Measurements from ENCODE around the gene PAH.
"Not testable (repeated sequence)": the region's sequence is repeated elsewhere in the genome, so short reads cannot be mapped to it uniquely, and the experiment has no call there.

PAH gene

DNA sequence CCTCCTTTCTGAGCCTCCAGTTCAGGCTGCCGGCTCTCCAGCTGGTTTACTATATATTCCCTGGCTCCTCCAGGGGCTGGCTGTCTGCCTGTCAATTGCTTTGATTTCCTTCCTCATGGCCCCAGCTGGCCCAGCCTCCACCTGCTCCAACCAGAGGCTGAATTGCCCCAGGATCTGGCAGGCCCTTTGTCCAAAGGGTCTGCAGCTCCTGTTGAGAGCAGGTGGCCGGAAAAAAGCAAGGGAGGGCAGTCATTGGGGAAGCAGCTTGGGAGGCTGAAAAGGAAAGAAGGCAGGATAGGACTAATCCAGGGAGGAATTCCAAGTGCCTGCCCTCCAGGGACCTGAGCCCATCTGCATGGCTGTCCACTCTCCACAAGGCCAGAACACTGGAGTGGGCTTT is 25.3 kb downstream of the PAH start:
- DNase-seq (ENCODE audit: low read depth) = no peak

DNA sequence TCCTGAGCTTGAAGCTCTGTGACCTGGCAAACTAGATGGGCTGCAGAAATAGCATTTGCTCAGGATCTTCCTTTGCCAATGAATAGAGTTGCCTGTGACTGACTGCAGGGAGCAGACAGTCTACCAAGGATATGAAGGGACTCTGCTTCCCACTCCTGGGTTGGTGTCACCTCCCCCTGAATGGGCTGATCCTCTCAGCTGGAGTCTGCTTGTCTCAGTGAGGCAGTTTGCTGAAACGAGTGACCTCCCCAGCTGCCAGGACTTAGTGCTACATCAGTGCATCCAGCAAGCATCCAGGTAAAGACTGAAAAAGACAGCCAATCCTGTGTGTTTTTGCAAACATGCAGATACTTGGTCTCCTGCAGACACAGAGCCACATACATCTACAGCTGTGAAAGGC is 28.5 kb downstream of the PAH start:
- DNase-seq (ENCODE audit: low read depth) = no peak

DNA sequence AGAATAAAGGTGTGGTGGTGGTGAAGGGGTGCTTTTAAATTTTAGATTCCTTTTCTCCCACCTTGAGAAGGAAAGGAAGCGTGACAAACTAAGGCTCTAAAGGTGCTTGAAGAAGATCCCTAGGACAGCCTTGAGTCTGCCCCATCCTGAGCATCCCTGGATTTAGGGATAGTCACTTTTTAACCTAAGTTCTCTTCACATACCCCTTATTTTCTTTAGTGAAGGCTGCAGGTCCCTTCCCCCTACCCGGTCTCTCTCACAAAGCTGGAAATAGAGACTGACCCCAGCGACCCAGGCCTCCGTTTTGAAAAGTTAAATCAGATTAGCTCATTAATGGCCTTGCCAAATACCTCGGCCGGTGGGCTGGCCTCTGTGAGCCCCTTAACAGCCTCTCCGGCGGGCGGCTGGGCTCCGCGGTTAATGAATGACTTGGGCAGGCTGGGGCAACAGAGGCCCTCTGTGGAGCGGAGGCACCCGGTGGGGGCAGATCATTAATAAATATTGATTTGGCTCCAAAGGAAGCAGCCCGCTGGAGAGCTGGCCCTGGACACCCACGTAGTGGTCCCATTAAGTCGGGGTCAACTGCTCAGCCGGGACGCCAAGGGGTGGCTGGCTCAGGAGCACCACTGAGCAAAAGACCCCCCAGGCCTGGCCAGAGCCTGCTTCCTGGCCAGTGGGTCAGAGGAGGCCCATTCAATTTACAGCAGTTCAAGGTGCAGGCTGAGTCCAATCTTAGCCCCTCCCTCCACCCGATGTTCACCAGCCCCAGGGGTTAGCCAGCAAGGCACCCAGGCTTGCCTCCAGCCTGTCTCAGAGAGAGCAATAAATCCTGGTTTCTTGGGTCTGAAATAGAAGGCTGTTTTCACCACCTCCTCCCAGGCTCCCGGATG is 31.8 kb downstream of the PAH start:
- DNase-seq (ENCODE audit: low read depth) = no peak

DNA sequence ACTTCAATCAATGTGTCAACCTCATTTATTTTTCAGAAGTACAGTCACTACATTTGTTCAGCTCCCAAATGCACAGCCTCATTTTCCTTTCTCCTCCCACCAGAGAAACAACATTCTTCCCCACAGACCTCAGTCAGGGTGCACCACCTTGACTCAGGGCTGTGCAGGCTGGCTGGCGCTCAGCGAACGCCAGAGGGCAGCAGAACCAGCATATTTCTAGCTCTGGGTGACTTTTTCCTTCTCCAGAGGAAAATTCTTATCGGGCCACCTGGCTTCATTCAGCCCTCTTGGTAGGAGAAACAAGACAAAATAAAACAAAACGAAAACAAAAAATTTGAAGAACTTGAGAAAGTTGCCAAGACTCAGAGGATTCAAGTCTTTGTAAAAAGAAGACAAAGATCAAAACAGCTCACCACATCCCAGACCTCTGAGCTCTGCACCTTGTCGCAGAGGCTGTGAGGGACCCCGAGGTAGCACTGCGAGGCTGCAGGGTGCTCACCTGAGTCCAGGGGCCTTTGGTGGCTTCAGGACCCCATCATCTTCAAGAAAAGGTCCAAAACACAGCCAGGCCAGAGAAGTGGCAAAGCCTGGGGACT is 33.7 kb downstream of the PAH start:
- DNase-seq (ENCODE audit: low read depth) = no peak

DNA sequence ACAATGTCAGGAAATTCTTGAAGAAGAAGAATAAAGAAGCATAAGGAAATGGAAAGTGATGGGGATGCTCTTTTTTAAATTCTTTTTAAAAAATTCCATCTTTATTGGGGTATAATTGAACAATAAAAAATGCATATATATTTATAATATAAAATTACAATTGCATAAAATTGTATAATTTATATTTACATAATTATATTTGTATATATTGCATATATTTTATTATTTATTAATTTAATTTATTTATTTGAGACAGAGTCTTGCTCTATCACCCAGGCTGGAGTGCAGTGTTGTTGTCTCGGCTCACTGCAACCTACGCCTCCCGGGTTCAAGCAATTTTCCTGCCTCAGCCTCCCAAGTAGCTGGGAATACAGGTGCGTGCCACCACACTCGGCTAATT is 36.3 kb downstream of the PAH start:
- no peak for DNase-seq (ENCODE audit: low read depth)

DNA sequence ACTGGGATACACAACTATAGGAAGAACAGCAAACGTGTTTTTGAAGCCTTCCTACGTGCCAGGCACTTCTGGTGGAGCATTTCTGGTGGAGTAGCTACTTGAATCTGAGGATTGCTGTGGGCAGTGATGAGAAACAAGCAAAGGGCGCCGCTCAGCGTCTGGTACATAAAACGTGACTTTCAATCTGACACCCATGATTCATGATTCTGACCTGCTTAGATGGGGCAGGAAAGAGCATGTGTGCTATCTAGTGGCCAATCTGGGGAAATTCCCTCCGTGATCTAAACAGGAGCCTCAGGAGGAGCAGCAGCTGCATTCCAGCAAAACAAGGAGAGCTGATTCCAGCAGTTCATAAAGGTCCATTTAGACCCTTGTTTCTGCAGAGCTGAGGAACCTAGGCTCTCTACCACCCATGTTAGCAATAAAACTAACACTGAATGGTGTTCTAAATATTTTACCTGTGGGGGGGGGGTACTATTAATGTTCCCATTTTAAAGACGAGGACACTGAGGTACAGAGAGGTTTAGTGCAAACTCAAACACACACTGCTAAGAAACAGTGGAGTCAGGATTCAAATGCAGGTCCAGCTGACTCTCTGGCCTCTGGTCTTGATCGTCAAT is 37.8 kb downstream of the PAH start:
- DNase-seq (ENCODE audit: low read depth) = peak; percentile 16

DNA sequence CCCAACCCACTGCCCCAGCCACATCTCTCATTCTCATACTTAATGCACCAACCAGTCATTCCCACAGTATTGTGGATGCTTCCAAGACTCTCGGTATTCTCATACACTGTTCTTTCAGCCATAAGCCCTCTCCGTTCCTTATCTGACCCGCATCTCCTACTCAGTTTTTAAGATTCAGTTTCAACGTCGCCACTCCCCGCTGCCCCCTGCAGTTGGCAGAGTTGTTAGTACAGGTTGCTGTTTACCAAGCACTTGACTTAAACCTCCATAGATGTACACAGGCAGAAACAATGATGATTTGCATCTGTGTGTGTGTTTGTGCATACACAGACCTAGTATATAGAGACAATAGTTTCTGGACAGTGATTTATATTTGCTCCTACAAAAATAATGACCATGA is 40.2 kb downstream of the PAH start:
- no peak for DNase-seq (ENCODE audit: low read depth)

DNA sequence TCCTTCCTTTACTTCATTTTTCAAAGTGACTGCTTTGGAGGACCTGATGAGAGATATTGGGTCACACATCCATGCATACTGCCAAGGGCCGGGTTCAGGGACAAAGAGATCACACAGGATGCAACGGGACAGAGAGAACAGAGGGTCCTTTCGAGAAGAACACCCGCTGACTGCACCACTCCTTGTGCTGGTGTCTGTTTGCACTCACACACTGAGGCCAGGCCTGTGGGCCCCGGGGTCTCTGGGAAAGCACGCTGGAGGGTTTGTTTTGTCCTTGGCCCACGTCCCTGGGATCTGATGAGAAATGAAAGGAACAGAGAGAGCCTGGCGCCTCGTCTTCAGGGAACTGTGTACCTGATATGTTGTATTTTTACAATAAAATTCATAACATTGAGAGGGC is 42.2 kb downstream of the PAH start:
- DNase-seq (ENCODE audit: low read depth) = no peak

DNA sequence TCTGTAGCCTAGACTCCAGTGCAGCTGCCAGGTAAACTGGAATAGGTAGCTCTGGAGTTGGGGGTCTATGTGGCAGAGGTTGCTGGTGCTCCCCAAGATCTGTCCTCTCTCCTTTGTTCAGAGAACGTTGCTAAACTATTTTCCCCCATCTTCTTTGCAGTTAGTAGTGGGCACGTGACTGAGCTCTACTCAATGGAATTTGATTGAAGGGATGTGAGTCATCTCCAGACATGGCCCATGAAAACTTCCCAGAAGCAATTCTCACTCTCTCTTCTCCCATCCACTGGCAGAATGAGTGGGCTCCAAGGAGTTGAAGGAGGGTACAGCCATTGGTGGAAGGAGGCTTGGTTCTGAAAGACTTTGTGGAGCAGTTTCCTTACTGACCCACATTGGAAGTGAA is 44.0 kb downstream of the PAH start:
- DNase-seq (ENCODE audit: low read depth) = no peak

DNA sequence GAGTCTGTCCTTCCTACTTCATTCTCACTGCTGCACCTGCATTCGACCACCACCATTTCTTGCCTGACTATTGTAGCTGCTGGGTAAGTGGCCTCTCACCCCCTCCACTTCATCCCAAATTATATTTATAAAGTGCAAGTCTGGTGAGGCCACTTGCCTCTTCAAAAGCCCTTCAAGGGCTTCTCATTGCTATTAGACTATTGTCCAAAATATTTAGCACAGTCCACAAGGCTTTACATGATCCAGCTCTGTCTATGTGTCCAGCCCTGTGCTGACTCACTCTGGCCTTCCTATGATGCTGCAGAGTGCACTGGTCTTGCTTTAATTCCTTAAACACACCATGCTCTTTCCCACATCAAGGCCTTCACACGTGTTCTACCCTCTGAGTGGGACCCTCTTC is 46.0 kb downstream of the PAH start:
- DNase-seq (ENCODE audit: low read depth) = no peak

DNA sequence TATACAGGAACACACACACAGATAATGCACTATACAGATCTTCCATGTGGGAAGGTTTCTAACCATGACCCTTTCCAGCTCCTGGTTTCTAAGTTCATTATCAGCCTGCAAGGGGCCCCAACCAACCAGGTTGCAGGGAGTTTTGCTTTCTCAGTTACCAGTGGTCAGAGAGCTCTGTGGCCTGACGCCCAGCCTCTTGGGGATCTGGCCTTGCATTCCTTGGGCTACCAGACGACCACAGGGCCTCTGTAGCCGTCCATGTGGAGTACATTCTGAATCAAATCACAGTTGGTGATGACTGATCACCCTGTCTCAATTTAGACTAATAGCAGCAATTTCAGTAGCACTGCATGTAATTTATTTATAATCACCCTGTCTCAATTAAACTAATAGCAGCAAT is 47.5 kb downstream of the PAH start:
- no peak for DNase-seq (ENCODE audit: low read depth)

DNA sequence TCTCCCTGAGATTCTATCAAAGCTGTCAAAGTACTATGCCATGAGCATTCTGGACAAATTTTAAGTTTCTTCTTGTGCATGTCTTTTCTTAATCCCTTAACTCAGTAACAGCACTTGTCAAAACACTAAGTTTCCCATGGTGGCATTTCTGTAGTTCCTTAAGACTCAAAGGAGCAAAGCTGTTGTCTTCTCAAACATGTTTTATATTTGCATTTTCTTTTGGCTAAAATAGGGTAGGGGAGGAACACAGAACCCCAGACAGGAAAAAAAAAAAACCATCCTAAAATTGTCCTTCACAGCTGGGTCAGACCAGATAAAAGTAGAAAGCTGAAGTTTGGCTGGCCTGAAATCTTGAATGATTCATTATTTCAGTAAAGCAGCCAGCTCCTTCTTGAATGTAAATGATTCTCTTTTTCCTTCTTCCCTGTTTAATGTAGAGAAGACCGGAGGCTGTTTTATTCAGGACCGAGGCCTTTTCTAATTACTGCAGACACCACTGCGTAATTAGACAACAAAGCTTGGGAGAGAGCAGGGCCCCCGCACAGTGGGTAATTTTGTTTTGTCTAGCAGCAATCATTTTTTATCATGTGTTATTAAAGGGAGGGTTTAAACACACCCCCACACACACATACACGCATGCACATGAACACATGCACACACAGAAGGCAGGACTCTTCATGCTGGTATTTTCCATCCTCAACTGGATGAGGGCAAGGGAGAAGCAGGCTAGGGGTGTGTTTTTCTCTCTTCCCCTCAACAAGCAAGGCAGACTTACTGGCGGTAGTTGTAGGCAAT is 51.0 kb downstream of the PAH start:
- no peak for DNase-seq (ENCODE audit: low read depth)

DNA sequence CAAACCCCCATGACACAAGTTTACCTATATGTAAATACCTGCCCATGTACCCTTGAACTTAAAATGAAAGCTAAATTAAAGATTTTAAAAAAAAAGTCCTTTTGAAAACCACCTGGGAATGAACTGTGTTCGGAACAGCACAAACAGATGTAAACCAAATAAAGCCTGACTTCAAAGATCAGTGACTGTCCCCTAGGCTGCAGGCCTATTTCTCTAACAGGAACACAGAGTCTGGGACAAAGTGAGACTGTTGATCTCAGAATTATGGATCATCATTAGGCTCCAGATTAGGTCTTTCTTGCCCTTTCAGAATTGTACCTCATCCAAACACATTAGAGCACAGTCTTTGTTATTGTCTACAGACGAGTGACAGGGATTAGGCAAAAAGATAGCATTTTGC is 54.6 kb downstream of the PAH start:
- DNase-seq (ENCODE audit: low read depth) = no peak

DNA sequence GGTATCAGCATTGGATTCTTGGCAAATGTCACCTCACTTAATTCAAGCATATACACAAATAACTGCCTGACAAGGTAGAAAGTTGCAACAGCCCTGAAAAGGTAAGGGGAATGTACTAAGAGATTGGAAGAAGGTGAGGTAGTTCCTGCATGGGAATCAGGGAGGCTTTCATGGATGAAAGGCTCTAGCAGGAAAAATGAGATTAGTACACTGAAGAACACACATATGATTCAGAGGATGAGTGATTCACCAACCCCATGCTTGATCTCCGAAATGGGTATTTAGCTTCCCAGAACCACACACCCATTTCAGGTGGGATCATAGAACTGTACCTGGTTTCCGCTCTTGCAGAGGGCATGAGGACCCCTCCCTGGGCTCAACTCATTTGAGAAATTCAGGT is 65.8 kb downstream of the PAH start:
- DNase-seq (ENCODE audit: low read depth) = no peak

DNA sequence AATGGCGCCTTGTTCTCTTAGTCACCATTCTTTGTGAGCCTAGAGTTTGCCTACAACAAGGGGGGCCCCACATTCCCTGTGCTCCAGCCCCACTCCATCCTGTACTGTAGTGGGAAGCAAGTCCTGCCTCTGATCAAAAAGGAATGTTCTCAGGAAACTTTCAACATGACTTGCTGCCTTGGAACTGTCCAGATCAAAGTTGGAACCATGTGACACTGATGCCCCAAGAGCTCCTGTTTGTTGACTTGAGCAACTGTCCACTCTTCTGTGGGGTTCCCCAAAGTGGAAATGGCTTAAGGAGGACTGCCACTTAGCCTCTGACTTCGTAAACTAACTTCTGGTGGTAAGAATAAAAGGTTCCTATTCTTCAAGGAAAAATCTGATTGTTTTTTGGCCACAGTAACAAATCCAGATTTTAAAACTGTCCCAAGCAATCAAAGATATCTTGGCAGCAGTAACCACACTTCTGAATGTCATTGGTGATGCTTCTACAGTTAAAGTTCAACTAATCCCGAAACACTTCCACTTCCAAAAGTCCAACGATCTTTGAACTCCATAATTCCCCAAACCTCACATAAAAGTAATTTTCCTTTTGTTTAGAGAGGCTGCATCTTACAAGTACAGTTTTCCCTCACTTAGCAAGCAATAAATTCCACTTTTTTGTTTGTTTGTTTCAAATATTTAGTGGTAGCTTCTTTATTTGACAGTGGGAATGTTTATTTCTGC is 67.2 kb downstream of the PAH start:
- DNase-seq (ENCODE audit: low read depth) = no peak

DNA sequence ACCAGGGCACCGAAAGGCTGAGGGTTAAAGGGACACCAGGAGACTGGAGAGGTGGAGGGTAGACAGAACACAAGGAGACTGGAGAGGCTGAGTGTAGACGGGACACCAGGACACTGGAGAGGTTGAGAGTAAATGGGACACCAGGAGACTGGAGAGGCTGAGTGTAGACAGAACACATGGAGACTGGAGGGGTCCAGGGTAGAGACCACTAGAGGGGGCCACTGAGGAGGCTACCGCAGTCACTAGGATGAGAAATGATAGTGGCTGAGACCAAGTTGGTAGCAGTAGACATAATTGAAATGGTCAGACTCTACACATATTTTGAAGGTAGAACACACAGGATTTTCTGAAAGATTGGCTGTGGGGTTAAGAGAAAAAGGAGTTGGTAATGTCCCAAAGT is 68.2 kb downstream of the PAH start:
- no peak for DNase-seq (ENCODE audit: low read depth)

DNA sequence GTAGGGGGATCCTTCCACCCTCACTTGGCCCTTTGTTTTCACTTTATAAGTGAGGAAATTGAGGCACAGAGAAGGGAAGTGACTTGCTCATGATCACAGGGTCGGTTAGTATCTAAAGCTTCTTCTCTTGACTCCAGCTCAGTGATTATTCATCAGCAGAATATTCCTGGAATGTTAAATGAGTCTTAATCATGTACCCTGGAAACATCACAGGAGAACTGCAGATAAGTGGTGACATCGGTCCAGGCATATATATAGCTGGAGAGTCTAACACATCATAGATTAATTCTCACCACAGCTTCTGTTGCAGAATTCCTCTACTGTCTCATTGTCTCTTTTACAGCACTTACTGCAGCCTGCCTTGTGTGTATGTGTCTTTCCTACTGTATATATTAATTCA is 69.9 kb downstream of the PAH start:
- no peak for DNase-seq (ENCODE audit: low read depth)

DNA sequence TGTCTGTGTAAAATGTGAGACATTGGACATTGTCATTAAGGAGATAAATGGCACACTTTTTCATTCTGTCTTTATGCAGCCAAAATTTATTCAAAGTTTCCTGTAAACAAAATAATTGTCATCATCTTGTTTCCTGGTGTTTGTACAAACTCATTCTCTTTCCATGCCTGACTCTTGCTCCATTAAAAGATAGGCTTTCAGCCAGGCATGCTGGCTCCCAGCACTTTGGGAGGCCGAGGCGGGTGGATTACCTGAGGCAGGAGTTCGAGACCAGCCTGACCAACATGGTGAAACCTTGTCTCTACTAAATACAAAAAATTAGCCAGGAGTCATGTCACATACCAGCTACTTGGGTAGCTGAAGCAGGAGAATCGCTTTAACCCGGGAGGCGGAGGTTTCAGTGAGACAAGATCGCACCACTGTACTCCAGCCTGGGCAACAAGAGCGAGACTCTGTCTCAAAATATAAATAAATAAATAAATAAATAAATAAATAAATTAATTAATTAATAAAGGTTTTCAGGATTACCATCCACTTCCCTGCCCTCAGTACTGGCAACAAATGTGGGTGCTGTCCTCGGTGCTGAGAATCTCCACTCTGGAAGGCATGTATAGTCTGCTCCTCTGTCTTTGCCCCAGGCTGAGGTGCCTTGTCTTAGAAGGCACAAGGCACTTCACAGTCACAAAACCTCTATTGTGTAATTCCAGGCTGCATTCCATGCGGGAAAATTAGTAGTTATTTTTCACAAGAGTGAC is 83.2 kb downstream of the PAH start:
- no peak for DNase-seq (ENCODE audit: low read depth)

DNA sequence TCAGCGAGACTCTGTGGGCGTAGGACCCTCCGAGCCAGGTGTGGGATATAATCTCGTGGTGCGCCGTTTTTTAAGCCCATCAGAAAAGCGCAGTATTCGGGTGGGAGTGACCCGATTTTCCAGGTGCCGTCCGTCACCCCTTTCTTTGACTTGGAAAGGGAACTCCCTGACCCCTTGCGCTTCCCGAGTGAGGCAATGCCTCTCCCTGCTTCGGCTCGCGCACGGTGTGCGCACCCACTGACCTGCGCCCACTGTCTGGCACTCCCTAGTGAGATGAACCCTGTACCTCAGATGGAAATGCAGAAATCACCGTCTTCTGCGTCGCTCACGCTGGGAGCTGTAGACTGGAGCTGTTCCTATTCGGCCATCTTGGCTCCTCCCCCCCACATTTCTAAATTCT is 84.2 kb downstream of the PAH start:
- DNase-seq (ENCODE audit: low read depth) = not testable (repeated sequence)

DNA sequence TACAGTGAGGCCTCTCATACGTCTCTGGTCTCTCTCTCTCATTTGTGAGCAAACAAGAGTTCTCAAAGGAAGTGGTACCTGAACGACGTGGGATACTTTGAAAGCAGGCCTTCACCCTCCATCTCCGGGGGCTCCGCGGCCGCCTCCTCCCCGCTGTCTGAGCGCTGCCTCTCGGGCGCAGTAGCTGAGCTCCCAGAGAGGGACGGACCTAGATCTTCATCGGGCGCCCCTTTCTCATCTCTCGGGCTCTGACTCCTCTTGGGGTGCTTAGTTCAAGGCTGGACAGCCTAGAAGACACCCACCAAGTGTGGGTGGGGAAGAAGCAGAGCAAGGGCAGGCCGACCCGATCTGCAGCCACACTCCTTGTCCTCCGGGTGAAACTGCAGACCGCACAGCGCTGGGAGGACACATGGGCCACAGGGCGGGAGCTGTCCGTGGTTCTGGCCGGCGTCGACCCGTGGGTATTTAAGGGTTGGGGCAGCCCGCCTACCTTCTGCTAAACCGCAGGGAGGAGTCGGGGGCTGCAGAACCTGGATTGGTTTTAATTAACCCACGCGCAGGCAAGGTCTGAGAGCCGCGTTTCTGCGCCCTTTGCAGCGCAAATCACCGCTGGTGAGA is 92.7 kb downstream of the PAH start:
- no peak for DNase-seq (ENCODE audit: low read depth)

DNA sequence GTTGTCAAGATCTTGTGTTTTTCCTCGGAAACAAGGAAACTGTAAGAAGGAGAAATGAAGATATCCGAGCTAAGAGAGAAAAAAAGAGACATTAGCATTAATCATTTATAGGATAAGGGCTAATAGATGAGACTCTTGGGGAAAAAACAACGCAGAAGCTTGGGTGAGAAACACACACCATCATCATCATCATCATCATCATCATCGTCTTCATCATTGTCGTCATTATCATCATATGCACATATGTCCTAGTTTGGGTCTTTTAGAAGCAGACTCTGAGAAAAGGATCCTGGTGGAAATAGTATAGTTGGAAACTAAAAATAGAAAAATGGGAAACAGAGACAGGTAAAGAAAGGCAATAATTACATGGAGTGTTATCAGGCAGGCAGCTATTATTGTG is 95.9 kb downstream of the PAH start:
- no peak for DNase-seq (ENCODE audit: low read depth)
